HG02852 (cell line): ENCODE results near the gene CHAD.

Source experiments
- ATAC-seq: cut with Tn5 transposase; IDR thresholded peaks from one replicate; pipeline ENCODE4 v1.9.1; 2021; ENCODE audit warnings: mild to moderate bottlenecking, moderate library complexity; ENCODE audit not compliant: unreplicated experiment

CHAD gene

DNA sequence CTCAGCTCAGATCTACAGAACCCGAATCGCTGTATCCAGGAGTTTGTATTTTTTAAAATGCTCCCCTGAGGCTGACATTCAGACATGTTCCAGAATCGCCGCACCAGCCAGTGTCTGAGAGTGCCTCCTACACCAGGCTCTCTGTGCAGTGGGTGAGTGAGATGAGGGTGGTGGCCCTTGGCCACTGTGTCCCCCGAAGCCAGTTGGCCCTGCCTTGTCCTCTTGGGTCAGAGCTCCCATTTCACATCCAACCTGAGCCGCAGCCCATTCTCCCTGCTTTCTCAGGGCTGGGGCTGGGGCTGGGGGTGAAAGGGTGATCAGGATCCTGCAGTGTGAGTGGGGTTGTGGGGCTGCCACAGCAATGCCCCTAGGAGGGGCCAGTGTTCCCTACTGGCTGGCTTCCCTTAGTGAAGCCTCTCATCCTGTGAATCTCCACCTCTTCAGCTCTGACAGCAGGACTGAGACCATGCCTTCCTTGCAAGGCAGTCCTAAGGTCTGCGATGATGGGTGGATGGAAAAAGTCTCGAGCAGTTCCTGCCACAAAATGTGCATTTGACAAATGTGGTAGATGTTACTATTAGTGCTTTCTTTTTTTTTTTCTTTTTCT is 26.6 kb upstream of the CHAD start:
- no peak for ATAC-seq

- no peak for ATAC-seq
These were observed 25.1 kb upstream of the CHAD start for GRCh38 chr17:50493744-50494143.

DNA sequence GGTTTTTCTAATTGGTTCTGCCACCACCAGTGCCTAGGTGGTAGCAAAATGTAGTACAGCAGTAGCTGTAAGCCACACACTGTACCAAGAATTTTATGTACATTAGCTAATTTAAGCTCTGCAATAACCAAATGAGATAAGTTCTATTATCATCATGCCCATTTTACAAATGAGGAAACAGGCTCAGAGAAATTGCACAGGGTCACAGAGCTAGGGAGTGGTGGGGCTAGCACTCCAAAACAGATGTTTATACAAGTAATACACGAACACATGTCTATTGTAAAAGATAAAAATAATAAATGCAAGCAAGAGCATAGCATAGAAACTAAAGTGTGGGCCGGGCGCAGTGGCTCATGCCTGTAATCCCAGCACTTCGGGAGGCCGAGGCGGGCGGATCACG is 23.5 kb upstream of the CHAD start:
- ATAC-seq: no peak

- ATAC-seq: no peak
These were observed 22.8 kb upstream of the CHAD start for GRCh38 chr17:50491505-50491904.

DNA sequence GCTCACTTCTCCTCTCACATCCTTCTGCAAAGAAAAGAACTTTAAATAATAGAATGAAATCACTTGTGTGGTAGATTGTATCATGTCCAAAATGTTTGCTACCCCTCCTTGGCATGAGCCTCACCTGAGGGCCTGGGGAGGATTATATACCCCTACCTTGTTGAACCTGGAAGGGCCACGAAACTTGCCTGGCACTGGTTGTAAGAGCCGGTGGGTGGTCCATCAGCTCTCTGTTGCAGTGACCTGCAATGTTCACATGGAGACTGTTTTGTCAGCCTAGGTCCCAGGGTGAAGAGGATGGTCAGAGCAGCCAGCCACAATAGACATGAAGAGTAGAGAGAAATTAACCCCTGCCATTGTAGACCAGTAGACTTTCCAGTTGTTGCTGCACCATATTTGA is 20.2 kb upstream of the CHAD start:
- no peak for ATAC-seq

- ATAC-seq: no peak
These were observed 18.8 kb upstream of the CHAD start for GRCh38 chr17:50487213-50488096.

GRCh38 chr17:50484386-50485155 is 15.9 kb upstream of the CHAD start:
- ATAC-seq: no peak

DNA sequence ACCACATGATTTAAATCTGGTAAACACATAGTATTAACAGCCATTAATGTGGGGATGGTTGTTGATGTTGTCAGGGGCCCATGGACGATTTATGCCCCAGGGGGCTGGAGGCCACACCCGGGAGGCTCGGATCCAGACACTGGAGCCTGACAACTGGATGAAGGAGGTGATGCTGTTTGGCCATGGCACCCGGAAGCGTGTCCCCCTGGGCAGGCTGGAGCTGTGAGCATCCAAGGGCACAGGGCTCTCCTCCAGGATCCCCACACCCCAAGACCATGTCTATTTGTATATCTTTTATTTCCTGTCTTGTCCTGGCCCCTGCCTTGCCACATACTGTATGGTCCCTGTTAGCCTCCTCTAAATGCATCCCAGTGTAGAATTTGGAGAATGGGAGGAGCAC is 14.6 kb upstream of the CHAD start:
- no peak for ATAC-seq

GRCh38 chr17:50482516-50482915 is 13.8 kb upstream of the CHAD start:
- ATAC-seq: no peak

GRCh38 chr17:50482110-50482509 is 13.4 kb upstream of the CHAD start:
- no peak for ATAC-seq

- no peak for ATAC-seq
These were observed 13.0 kb upstream of the CHAD start for GRCh38 chr17:50481648-50482047.

- ATAC-seq: no peak
These were observed 12.3 kb upstream of the CHAD start for GRCh38 chr17:50480854-50481490.

DNA sequence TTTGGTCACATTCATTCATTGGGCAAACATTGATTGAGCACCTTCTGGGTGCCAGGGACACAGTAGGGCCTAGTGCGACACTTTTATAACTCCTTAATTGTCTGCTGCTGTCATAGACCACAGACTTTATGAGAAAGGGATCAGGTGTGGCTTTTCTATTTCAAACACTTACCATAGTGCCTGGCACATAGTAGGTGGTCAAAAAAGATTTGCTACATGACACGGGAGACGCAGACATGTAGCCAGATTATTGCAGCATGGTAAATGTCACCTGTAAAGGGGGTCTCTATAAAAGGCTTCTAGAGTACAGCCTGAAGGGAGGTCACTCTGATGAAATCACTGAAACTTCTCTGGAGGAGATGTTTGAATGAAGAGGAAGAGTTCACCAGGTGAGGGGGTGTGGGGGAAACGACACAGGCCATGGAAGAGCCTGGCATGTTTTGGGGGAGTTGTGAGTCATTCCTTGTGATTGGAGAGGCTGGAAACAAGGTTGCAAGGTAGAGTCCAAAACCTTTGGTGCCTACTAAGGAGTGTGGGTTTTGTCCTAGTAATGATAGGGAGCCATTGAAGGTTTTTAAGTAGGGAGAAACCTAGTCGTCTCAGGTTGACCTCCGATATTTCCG is 11.6 kb upstream of the CHAD start:
- no peak for ATAC-seq

GRCh38 chr17:50479522-50480141 is 11.0 kb upstream of the CHAD start:
- ATAC-seq: no peak

GRCh38 chr17:50478391-50479381 is 10.0 kb upstream of the CHAD start, which contains the start of gene RSAD1:
Gene RSAD1, plus strand, starts transcription at chr17:50478860. Its CDS starts 25 bp downstream, at chr17:50478885.
- ATAC-seq: peak; percentile 89

DNA sequence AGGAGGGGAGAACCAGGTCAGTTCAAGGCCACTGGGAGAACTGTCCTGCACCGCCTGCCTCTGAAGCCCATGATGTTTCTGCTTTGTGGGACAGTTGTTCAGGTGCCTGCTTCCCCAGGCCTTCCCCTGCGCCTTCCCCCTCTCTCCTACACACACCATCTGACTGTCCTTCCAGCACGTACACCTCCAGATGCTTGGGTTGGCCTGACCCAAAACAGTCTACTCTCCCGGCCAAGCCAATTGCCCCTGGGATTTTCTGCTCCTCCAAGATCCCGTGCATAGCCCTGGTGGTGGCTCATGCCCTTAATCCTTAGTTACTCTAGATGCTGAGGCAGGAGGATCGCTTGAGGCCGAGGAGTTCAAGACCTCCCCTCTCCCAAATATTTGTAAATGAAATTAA is 9.3 kb upstream of the CHAD start:
- ATAC-seq: no peak

GRCh38 chr17:50476545-50477315 is 8.1 kb upstream of the CHAD start:
- ATAC-seq: no peak
